MM.1S (cell line): Measurements from ENCODE around the gene PLXNA4.

Source experiments
- EZH2phosphoT487 ChIP-seq: fragments of 300-600 bp; sonication (generic); IDR thresholded peaks from 2 replicates; pipeline ENCODE4 v1.6.1; 2018; ENCODE audit warnings: antibody characterized with exemption, low read length
- TF ChIP-seq, protein P1 (sequence below): fragments of 300-600 bp; sonication (generic); IDR thresholded peaks from 2 replicates; pipeline ENCODE4 v1.5.1; 2016; ENCODE audit warnings: antibody characterized with exemption, low read length, mixed read lengths

DNA sequence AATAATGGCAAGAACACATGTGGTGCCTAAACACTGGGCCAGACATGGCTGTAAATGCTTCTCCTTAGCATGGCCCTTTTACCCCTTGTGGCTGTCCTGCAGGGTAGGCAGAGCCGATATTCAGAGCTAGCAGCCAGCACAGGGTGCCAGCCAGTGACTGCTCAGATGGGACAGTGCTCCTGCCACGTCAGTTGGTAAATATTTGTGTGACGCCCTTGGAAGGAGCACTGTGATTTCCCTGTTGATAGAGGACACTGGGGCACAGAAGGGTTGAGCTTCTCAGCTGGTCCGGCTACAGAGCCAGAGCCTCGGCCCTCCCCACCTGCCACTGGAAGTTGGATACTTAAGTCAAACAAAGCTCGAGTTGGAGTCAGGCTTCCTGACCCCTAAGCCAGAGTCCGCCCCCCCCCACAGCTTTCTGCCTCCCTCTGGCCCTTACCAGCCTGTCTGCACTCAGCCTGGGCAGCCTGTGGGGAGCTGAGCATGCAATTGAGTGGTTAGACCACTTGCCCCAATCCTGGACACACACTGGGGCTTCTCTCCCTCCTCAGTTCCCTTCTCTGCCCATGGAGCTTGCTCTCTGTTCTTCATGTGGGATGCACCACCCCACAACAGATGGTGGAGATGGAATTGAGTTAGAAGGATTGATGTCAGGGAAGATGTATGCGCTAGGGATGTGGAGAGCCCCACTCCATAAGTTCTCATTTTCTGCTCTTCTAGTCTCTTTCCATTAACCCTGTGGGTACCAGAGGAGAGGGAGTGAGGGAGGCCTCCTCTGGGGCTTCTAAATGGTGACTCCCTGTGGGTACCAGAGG is 350.8 kb downstream of the PLXNA4 start:
- TF ChIP-seq, protein P1, sequence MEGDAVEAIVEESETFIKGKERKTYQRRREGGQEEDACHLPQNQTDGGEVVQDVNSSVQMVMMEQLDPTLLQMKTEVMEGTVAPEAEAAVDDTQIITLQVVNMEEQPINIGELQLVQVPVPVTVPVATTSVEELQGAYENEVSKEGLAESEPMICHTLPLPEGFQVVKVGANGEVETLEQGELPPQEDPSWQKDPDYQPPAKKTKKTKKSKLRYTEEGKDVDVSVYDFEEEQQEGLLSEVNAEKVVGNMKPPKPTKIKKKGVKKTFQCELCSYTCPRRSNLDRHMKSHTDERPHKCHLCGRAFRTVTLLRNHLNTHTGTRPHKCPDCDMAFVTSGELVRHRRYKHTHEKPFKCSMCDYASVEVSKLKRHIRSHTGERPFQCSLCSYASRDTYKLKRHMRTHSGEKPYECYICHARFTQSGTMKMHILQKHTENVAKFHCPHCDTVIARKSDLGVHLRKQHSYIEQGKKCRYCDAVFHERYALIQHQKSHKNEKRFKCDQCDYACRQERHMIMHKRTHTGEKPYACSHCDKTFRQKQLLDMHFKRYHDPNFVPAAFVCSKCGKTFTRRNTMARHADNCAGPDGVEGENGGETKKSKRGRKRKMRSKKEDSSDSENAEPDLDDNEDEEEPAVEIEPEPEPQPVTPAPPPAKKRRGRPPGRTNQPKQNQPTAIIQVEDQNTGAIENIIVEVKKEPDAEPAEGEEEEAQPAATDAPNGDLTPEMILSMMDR = no peak
- no peak for TF ChIP-seq EZH2phosphoT487
